ENCODE measurements around the gene CLCN7. TPM values are rescaled to one million over a fixed set of nuclear protein-coding genes. Genes with fewer than 3 reads are reported as not detected.

Gene CLCN7, protein sequence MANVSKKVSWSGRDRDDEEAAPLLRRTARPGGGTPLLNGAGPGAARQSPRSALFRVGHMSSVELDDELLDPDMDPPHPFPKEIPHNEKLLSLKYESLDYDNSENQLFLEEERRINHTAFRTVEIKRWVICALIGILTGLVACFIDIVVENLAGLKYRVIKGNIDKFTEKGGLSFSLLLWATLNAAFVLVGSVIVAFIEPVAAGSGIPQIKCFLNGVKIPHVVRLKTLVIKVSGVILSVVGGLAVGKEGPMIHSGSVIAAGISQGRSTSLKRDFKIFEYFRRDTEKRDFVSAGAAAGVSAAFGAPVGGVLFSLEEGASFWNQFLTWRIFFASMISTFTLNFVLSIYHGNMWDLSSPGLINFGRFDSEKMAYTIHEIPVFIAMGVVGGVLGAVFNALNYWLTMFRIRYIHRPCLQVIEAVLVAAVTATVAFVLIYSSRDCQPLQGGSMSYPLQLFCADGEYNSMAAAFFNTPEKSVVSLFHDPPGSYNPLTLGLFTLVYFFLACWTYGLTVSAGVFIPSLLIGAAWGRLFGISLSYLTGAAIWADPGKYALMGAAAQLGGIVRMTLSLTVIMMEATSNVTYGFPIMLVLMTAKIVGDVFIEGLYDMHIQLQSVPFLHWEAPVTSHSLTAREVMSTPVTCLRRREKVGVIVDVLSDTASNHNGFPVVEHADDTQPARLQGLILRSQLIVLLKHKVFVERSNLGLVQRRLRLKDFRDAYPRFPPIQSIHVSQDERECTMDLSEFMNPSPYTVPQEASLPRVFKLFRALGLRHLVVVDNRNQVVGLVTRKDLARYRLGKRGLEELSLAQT
- total RNA-seq: 29.5 TPM

GRCh38 chr16:1474796-1475551, at the start of gene CLCN7:
Gene CLCN7, minus strand, starts transcription at chr16:1475028. Its CDS starts 54 bp downstream, at chr16:1474974.
- DNase-seq: peak; percentile 91

DNA sequence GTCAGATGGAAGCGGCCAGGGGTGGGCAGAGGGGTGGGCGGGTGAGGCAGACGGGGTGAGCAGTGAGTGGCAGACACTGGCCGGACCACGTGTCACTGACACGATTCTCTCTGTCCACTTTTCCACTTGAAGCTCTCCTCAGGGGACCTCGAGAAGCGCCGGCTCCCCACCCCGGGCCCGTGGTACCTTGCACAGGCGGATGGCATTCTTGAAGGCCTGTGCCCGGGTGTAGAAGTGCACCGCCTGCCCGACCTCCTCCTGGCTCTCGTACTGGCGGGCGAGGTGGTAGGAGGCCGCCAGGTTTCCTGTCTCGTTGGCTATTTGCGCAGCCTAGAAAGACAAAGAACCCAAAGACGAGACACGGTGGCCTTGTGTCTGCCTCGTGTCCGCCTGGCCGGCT, 49.5 kb upstream of the CLCN7 start:
- no peak for DNase-seq

- no peak for DNase-seq
Measured at GRCh38 chr16:1523581-1524245, 48.9 kb upstream of the CLCN7 start.

DNA sequence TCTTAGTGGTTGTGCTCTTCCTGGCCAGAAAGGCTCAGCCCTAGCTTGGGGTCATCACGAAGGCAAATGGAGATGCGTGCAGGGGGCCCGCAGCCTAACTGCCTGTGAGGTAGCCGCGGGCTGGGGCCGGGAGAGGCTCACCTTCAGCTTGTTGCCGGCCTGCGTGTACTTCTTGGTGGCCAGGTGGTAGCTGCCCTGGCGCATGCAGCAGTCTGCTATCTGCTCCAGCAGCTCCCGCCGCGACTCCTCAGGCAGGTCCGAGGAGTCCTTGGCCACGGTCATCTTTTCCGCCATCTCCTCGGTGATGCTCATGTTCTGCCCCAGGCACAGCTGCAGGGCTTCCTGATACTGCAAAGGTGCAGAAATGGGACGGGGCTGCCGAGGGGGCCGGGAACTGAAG, 45.6 kb upstream of the CLCN7 start:
- DNase-seq: no peak

GRCh38 chr16:1519831-1520230, 45.0 kb upstream of the CLCN7 start:
- DNase-seq: no peak

DNA sequence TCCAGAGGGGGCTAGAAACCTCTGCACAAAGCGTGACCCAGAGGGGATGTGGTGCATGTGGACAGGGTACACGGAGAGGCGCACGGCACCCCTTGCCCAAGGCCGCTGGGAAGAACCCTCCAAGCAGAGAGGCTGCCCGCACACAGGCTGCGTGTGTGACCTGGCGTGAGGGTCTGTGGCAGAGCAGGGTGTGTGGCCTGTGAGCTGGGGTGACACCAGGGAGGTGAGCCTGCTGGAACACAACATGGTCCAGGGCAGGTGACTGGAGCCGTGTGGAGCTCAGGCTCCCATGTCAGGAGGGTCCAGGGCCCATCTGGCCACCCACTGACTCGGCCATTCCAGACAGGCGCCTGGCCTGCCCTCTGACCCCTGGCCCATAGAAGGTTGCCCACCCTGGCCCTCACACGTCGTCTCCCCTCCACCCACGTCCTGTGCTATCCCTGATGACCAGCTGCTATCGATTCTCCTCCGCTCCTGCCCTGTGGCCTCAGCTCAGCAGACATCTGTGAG, 43.9 kb upstream of the CLCN7 start:
- no peak for DNase-seq

- DNase-seq: no peak
Measured at GRCh38 chr16:1514507-1514906, 39.7 kb upstream of the CLCN7 start.

DNA sequence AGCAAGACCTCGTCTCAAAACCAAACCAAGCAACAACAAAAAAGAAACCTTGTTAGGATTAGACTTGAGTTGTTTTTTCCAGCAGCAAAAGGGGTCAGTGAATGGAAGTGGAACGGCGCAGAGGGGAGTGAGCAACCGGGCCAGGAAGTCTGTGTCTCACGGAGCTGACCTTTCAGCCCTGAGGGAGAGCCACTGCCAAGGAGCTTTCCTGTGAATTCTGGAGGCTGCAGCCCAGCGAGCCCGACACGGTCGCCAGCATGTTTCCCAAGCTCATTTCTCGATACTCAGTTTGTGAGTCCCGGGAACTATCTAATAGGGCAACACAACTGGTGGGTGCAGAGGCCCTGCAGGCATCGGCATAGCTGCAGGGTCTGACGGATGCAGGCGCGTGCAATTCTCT, 37.9 kb upstream of the CLCN7 start:
- DNase-seq: no peak

DNA sequence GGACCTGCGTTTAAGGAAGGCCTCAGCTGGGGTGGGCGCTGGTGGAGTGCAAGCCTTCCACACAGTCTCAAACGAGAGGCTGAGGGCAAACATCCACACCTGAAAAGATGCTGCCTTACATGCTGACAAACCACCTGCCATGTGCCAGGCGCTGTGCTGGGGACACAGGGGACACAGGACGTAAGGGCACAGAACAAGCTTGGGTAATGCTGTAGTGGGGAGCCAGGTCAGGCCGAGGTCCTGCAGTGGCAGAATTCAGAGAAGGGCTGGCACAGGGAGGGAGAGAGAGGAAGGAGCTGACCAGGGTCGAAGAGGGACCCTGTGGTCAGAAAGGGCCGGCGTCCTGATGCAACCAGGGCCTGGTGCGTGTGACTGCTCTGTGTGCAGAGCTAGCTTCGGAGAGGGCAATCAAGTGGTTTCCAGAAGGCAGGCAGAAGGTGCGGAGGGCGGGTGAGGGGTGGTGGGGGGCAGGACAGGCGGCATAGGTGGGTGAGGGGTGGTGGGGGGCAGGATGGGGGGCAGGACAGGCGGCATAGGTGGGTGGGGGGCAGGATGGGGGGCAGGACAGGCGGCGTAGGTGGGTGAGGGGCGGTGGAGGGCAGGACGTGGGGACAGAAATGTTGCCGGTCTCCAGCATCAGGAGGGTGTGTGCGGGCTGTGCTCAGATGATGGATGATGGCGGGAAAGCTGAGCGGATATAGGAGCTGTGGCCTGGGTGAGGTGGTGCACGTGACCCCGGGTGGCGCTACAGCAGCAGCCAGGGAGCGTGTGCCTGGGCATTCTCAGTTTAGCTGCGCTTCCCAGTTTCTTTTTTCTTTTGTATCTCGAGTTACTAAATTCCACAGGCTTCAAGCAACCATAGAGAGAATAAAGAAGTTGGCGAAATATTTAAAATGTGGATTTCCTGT, 37.1 kb upstream of the CLCN7 start:
- no peak for DNase-seq

DNA sequence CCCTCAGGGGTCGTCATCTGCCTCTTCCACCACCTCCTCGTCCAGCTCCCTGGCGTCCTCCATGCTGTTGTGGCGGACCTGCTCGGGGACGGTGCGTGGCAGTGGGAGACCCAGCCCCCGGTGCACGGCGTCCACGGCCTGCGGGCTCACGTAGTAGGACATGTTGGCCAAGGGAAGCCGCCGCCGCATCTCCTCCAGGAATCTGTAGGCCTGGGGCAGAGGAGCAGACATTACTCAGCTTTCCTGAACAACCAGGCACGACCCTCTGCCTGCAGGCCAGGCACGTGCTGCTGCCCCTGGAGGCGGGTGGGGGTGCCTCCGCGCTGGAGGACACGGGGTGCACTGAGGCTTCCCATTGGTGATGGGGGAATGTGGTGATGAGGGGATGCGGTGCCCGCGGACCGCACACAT, 36.1 kb upstream of the CLCN7 start:
- no peak for DNase-seq

DNA sequence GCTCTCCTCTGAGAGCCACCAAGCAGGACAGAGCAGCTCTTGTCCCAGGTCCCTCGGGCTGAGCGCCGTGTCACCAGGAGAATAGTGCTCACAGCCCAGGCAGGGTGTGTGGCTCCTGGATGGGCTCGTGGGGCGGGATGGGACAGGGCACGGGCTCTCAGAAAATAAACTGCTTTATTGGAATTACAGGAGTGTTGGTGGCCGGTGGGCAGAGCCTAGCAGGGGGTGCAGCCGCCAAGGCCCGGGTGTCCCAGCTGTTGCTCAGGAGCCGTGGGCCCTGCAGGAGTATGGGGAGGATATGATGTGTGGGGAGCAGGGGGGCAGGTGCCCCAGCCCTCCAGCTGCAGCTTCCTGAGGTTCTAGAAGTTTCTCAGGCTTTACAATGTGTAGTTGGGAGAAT, 35.4 kb upstream of the CLCN7 start:
- DNase-seq: no peak

GRCh38 chr16:1509307-1510221, 34.7 kb upstream of the CLCN7 start:
- peak; percentile 55 for DNase-seq

- no peak for DNase-seq
Measured at GRCh38 chr16:1508494-1509187, 33.8 kb upstream of the CLCN7 start.

DNA sequence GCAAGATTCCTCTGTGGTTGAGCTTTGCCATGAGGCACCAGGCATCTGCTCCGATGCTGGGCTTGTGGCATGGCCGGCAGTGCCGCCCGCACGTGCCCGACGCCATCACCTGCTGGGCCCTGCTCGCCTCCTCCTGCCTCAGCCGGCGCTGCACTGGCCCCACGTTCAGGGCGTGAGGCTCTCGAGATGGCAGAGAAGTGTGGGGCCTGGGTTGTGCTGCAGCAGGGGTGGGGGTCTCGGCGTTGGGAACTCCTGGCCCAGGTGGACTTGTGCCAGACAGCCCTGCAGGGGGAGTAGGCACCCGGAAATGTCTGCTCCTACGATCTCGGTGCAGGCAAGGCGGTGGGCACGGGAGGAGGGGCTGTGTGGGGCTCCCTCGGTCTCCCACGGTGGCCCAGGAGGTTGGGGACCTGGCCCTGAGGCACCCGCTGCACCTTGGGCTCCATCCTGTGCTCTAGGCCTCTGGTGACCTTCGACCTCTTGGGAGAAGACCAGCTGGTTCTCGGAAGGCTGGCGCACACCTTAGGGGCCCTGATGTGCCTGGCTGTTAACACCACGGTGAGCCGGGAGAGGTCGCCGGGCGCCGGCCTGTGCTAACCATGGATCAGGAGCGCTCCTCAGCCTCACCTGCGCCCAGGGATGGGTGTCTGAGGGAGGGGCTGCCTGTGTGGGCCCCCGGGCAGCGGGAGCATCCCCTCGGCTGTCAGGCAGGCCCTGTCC, 31.8 kb upstream of the CLCN7 start:
- DNase-seq: no peak

- DNase-seq: no peak
Measured at GRCh38 chr16:1505912-1506311, 31.1 kb upstream of the CLCN7 start.

- DNase-seq: no peak
Measured at GRCh38 chr16:1505073-1505844, 30.4 kb upstream of the CLCN7 start.

DNA sequence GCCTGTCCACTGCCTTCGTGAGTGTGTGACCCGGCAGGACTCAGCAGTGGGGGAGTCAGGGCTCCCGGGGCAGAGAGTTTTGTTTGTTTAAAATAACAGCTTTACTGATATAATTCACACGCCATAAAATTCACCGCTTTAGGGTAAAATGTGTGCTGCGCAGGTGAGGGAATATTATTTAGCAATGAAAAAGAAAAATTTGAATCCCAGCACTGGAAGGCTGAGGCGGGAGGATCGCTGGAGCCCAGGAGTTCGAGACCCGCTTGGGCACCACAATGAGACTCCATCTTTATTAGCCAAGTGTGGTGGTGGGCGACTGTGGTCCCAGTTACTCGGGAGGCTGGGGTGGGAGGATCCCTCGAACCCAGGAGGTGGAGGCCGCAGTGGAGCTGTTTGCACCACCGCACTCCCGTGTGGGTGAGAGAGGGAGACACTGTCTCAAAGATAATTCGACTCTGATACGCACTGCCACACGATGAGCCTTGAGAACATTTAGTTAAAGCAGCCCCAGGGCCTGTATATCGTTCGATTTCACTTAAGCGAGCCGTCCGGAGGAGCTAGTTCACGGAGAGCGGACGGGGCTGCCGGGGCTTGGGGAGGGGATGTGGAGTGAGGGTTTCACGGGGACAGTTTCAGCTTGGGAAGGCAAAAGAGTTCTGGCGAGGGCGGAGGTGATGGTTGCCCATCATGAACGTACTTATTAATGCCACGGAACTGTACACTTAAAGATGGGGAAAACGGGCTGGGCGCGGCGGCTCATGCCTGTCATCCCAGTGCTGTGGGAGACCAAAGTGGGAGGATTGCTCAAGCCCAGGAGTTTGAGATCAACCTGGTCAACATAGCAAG, 28.5 kb upstream of the CLCN7 start:
- no peak for DNase-seq

All from tongue (tissue), 2 donors.